Activated CD4-positive, CD25-positive, alpha-beta regulatory T cell treated with anti-CD3 and anti-CD28 coated beads, Interleukin-2, amount 50 U/mL, for 24 hours (primary cell): ENCODE measurements around the gene COX6B2.

Source experiments
- ATAC-seq, 2 donors: fragments of 150-1000 bp; cut with Tn5 transposase; one replicate each; pipeline ENCODE4 v1.10.0; 2021; ENCODE audit warnings: mild to moderate bottlenecking in 1 of 2, moderate library complexity in 1 of 2

The COX6B2 gene

GRCh38 chr19:55383279-55384130 lies 29.0 kb upstream of the COX6B2 start:
- peak; percentile 2 to 8 for ATAC-seq

DNA sequence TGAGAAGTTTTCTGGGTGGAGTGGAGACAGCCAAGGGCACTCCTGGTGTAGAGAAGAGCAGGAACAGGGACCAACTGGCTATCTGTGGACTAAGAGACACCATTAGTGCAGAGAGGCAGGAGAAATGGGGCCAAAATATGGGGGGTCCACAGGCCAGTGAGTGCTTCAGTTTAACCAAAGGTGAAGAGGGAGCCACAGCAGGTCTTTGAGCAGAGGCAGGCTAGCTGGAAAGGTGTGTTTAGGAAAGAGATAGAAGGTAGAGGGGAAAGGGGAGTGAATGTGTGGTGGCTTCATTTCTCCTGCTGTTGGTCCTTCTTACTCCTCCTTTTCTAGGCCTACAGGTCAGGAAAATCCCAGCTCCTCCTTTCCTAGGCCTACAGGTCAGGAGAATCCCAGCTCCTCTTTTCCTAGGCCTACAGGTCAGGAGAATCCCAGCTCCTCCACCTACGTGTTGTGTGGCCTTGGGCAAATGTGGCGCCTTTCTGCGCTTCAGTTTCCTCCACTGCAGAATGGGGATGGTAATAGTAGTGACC lies 28.1 kb upstream of the COX6B2 start:
- no peak for ATAC-seq

GRCh38 chr19:55382013-55382412 lies 27.5 kb upstream of the COX6B2 start:
- ATAC-seq, result no peak

DNA sequence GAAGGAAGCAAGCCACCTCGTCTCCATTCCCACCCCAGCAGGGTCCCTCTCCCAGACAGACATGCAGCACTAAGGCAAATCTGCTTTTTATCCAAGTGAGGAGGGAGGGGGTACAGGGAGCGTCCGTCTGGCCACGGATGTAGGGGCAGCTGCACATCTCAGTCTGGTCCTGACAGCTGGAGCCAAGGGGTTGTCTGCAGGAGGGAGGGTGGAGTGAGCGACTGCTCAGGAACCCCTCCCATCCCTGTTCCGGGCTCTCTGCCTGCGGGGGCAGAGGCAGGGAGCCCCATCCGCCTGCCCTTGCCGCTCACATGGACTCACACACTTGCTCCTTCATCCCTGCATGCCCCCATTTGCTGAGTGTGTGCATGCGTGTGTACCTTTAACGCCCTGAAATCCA lies 24.7 kb upstream of the COX6B2 start:
- no peak for ATAC-seq

DNA sequence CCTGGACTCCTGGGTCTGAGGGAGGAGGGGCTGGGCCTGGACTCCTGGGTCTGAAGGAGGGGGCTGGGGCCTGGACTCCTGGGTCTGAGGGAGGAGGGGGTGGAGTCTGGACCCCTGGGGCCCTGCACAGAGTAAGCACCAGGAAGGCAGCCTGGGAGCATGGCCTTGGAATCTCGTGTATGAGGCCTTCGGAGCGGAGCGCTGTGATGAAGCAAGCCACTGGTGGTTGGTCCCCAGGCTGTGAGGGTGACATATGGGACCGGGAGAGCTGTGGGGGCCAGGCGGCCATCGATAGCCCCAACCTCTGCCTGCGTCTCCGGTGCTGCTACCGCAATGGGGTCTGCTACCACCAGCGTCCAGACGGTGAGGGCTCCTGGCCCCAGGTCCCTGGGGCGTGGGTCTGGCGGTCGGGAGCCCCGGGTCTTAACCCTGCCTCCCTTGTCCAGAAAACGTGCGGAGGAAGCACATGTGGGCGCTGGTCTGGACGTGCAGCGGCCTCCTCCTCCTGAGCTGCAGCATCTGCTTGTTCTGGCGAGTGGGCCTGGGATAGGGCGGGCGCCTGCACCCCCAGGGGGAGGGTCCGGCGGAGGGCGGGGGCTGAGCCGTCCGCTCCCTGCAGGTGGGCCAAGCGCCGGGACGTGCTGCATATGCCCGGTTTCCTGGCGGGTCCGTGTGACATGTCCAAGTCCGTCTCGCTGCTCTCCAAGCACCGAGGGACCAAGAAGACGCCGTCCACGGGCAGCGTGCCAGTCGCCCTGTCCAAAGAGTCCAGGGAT lies 23.0 kb upstream of the COX6B2 start:
- no peak for ATAC-seq

GRCh38 chr19:55376241-55376933 lies 21.9 kb upstream of the COX6B2 start, which contains the start of gene TMEM190:
Gene TMEM190 (plus strand): TSS chr19:55376826. CDS start chr19:55376854, 28 bp downstream.
- no peak for ATAC-seq

GRCh38 chr19:55373993-55374757 lies 19.7 kb upstream of the COX6B2 start:
- no peak for ATAC-seq

GRCh38 chr19:55373306-55373992 lies 18.9 kb upstream of the COX6B2 start:
- ATAC-seq, result no peak

DNA sequence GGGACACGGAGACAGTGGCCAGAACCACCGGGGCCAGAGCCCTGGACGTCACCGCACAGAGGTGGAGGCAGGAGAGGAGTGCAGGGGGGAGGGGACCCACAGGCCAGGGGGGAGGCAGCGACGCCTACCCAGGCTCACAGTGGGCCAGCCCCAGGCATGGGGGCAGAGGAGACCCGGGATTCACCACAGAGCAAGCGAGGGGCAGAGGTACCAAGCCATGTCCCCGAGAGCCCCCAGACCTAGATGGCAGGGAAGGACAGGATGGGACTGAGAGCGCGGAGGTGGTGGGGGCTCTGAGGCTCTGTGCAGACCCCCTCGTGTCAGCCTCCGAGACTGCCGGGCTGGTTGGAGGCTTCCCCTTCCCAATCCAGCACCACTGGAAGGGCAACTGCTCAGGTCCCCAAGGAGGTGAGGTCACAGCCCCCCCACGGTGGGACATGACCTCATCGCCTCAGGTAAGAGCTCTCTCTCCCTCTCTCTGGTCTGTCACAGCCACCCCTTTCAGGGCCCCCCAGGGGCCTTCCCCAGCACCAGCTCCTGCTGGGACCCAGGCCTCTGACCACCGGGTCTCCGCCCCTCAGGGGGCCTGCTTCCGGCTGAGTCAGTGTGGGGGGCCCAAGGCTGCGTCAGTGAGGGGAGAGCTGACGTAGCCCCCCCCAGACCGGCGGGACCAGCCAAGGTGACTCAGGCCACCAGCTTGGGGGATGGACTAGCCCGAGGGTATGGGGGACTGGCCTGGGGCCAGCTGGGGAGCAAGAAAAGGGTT lies 18.0 kb upstream of the COX6B2 start:
- ATAC-seq, result peak; percentile 26 to 28

- ATAC-seq, result no peak
These were observed 15.9 kb upstream of the COX6B2 start, which contains the start of gene IL11 for GRCh38 chr19:55370305-55370988. Gene IL11 (minus strand): TSS chr19:55370463. CDS start chr19:55370310, 153 bp downstream.

GRCh38 chr19:55369653-55370304 lies 15.3 kb upstream of the COX6B2 start:
- ATAC-seq, result peak; percentile 42 to 60

DNA sequence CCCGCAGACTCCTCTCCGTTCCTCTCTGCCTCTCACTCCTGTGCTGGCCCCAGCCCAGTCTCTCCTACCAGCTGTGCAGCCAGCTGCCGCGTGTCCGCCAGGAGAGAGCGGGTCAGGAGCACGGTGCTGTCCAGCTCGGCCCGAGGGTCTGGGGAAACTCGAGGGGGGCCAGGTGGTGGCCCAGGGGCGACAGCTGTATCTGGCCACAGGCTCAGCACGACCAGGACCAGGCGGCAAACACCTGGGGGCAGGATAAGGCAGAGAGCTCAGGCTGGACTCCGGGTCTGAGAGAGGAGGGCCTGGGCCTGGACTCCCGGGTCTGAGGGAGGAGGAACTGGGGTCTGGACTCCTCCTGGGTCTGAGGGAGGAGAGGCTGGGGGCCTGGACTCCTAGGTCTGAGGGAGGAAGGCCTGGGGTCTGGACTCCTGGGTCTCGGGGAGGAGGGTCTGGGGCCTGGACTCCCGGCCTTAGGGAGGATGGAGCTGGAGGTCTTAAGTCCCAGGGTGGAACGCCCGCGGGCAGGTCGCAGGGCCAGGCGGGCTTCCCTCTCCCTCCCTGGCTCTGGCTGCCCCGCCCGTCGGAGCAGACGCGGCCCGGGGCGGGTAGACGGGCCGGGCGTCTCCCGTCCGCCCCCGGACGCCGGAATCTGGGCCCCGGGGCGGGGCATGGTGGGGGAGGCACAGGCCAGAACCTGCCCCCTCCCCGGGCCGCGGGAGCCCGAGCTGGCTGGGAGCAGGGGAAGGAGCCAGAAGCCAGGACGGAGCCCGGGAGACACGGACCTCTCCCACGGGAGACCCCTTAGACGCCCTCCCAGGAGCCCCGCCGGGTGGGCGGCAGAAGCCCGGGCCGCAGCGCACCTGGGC lies 14.4 kb upstream of the COX6B2 start:
- ATAC-seq, result peak; percentile 25 to 42

- no peak for ATAC-seq
These were observed 13.6 kb upstream of the COX6B2 start for GRCh38 chr19:55368106-55368505.

GRCh38 chr19:55366790-55367189 lies 12.3 kb upstream of the COX6B2 start:
- ATAC-seq, result no peak

DNA sequence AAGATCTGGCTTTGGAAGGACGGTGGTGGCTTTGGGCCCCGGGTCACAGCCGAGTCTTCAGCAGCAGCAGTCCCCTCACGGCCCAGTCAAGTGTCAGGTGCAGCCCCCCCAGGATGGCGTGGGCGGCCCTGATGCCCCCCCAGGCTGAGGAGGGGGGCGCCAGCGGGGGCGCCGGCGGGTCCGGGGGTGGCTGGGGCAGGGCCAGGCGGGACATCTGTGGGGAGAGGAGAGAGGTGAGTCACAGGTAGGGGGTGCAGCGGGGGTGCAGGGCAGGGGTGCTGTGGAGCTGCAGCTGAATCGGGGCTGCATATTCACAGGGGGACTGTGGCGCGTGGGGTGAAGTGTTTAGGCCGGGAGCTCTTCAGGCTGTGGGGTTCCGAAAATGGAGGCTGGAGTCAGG lies 11.4 kb upstream of the COX6B2 start:
- ATAC-seq, result no peak

DNA sequence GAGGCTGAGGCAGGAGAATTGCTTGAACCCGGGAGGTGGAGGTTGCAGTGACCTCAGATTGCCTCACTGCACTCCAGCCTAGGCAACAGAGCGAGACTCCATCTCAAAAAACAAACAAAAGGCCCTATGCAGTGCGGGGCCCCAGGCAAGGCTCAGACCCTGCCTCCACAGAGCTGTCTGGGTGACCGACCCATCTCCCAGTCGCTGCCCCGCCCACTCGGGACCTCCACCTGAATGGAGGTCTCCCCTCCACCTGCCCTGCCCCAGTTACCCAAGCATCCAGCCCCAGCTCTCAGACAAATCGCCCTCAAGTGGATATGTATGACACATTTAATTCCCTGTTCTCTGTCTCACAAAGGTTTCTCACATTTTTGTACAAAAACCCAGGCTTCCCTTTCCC lies 10.7 kb upstream of the COX6B2 start:
- no peak for ATAC-seq

- no peak for ATAC-seq
These were observed 8.6 kb upstream of the COX6B2 start, which contains the start of gene GARIN5B for GRCh38 chr19:55362990-55363716. Gene GARIN5B (minus strand): TSS chr19:55363260. CDS start chr19:55363066, 194 bp downstream.
